HG02840 (cell line): Measurements from ENCODE around the gene RSAD2.

Experiments used
- ATAC-seq: cut with Tn5 transposase; IDR thresholded peaks from one replicate; pipeline ENCODE4 v1.9.1; 2021; ENCODE audit warnings: mild to moderate bottlenecking, moderate library complexity, moderate number of reproducible peaks; ENCODE audit not compliant: unreplicated experiment, low FRiP score

Gene RSAD2

GRCh38 chr2:6864231-6864754, 13.3 kb upstream of the RSAD2 start:
- ATAC-seq: no peak

GRCh38 chr2:6864923-6865345, 12.6 kb upstream of the RSAD2 start:
- peak; percentile 29 for ATAC-seq

- peak; percentile 76 for ATAC-seq
These were observed 12.0 kb upstream of the RSAD2 start, which contains the start of gene CMPK2 for GRCh38 chr2:6865346-6866274. TSS of gene CMPK2 (minus strand) at chr2:6865907. CDS start at chr2:6865696, 211 bp downstream.

GRCh38 chr2:6866275-6866671, 11.3 kb upstream of the RSAD2 start:
- peak; percentile 35 for ATAC-seq

- ATAC-seq: no peak
These were observed 10.6 kb upstream of the RSAD2 start for GRCh38 chr2:6866982-6867381.

- no peak for ATAC-seq
These were observed 5.2 kb upstream of the RSAD2 start for GRCh38 chr2:6872394-6872793.

GRCh38 chr2:6874032-6874431, 3.5 kb upstream of the RSAD2 start:
- ATAC-seq: no peak

- ATAC-seq: no peak
These were observed 1.3 kb upstream of the RSAD2 start for GRCh38 chr2:6876309-6876708.

GRCh38 chr2:6878549-6878948, 972 bp downstream of the RSAD2 start:
- ATAC-seq: no peak

- ATAC-seq: no peak
These were observed 1.4 kb downstream of the RSAD2 start for GRCh38 chr2:6879011-6879410.

- ATAC-seq: no peak
These were observed 2.7 kb downstream of the RSAD2 start for GRCh38 chr2:6880200-6880733.

- no peak for ATAC-seq
These were observed 3.5 kb downstream of the RSAD2 start for GRCh38 chr2:6881046-6881445.

GRCh38 chr2:6881516-6881915, 3.9 kb downstream of the RSAD2 start:
- ATAC-seq: no peak

- ATAC-seq: no peak
These were observed 6.0 kb downstream of the RSAD2 start for GRCh38 chr2:6883448-6884122.

GRCh38 chr2:6885551-6885950, 8.0 kb downstream of the RSAD2 start:
- no peak for ATAC-seq

- ATAC-seq: no peak
These were observed 8.4 kb downstream of the RSAD2 start for GRCh38 chr2:6885968-6886367.

- no peak for ATAC-seq
These were observed 10.2 kb downstream of the RSAD2 start for GRCh38 chr2:6887751-6888192.

GRCh38 chr2:6888724-6889123, 11.1 kb downstream of the RSAD2 start:
- no peak for ATAC-seq

- ATAC-seq: no peak
These were observed 16.4 kb downstream of the RSAD2 start for GRCh38 chr2:6893876-6894482.

GRCh38 chr2:6896930-6897759, 19.6 kb downstream of the RSAD2 start:
- ATAC-seq: no peak
